ENCODE data around the gene TMEM63C. TPM values are rescaled to one million over a fixed set of nuclear protein-coding genes. Genes with fewer than 3 reads are reported as not detected.

Gene TMEM63C
- total RNA-seq, 1 donor from 2014 or later, result 1.1 TPM

- TF ChIP-seq CTCF (IDR thresholded peaks at IDR 0.05; ENCODE audit: insufficient read depth, low read length, poor library complexity, severe bottlenecking), result no peak
- H3K36me3 ChIP-seq (ENCODE audit: control insufficient read depth, insufficient read depth, low read length), result no peaks in the 10 kb centered on the region
- DNase-seq (ENCODE audit: low read depth), result no peak
- no peak overlapping the region for H3K4me3 ChIP-seq (ENCODE audit: low read depth, low read length)
- H3K27me3 ChIP-seq (ENCODE audit: control insufficient read depth, insufficient read depth, low read length), result peaks cover 33% of the 10 kb centered on the region
Observed at GRCh38 chr14:77154421-77154820, 27.2 kb upstream of the TMEM63C start.

- no peak for TF ChIP-seq CTCF (IDR thresholded peaks at IDR 0.05; ENCODE audit: insufficient read depth, low read length, poor library complexity, severe bottlenecking)
- H3K36me3 ChIP-seq (ENCODE audit: control insufficient read depth, insufficient read depth, low read length), result no peaks in the 10 kb centered on the region
- no peak overlapping the region for H3K4me3 ChIP-seq (ENCODE audit: low read depth, low read length)
- DNase-seq (ENCODE audit: low read depth), result no peak
- peaks cover 33% of the 10 kb centered on the region for H3K27me3 ChIP-seq (ENCODE audit: control insufficient read depth, insufficient read depth, low read length)
Observed at GRCh38 chr14:77155083-77155482, 26.5 kb upstream of the TMEM63C start.

GRCh38 chr14:77157740-77158139, 23.9 kb upstream of the TMEM63C start:
- Histone ChIP-seq H3K27me3 (ENCODE audit: control insufficient read depth, insufficient read depth, low read length) (peaks cover 36% of the 10 kb centered on the region), H3K4me3 (ENCODE audit: low read depth, low read length) (no peak overlapping the region), H3K36me3 (ENCODE audit: control insufficient read depth, insufficient read depth, low read length) (no peaks in the 10 kb centered on the region)
- no peak for DNase-seq (ENCODE audit: low read depth)
- TF ChIP-seq CTCF (IDR thresholded peaks at IDR 0.05; ENCODE audit: insufficient read depth, low read length, poor library complexity, severe bottlenecking), result no peak

- Histone ChIP-seq H3K4me3 (ENCODE audit: low read depth, low read length) (no peak overlapping the region), H3K27me3 (ENCODE audit: control insufficient read depth, insufficient read depth, low read length) (peaks cover 33% of the 10 kb centered on the region), H3K36me3 (ENCODE audit: control insufficient read depth, insufficient read depth, low read length) (no peaks in the 10 kb centered on the region)
- DNase-seq (ENCODE audit: low read depth), result no peak
- no peak for TF ChIP-seq CTCF (IDR thresholded peaks at IDR 0.05; ENCODE audit: insufficient read depth, low read length, poor library complexity, severe bottlenecking)
Observed at GRCh38 chr14:77158175-77158881, 23.3 kb upstream of the TMEM63C start.

DNA sequence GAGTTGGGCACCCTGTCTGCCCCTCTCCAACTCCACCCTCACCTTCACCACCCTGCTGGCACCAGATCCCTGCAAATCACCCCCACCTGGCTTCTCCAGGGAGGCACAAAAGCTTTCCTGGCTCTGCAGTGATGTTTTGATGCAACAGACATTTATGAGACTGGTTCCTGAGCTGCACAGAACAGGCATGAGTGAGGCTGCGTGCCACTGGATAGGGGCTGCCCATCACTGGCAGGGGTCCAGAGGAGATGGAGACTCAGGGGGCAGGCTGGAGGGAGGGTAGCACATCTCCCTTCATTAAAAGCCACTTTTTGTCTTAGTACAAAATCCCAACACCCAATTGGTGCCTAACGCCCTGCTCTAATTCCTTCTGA, 22.7 kb upstream of the TMEM63C start:
- Histone ChIP-seq H3K36me3 (ENCODE audit: control insufficient read depth, insufficient read depth, low read length) (no peaks in the 10 kb centered on the region), H3K4me3 (ENCODE audit: low read depth, low read length) (no peak overlapping the region), H3K27me3 (ENCODE audit: control insufficient read depth, insufficient read depth, low read length) (peaks cover 28% of the 10 kb centered on the region)
- no peak for TF ChIP-seq CTCF (IDR thresholded peaks at IDR 0.05; ENCODE audit: insufficient read depth, low read length, poor library complexity, severe bottlenecking)
- no peak for DNase-seq (ENCODE audit: low read depth)

DNA sequence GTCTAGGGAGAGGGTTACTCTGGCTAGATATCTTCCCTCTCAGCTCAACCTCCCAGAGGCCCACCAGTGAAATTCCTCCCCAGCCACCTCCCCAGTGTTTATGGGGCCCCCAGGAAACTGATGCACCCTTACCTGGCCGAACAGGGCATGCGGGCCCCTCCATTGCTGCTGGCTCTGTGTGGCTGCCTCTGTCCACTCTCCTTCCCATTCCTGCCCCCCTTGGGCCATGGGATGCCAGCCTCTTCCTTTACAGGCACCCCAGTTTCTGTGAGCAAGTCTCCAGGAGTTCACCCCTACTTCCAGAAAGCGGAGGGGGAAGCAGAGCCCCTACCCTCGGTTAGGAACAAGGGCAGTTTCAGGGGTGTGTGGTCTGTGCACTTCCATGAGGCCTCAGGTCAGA, 20.6 kb upstream of the TMEM63C start:
- H3K36me3 ChIP-seq (ENCODE audit: control insufficient read depth, insufficient read depth, low read length), result no peaks in the 10 kb centered on the region
- peaks cover 10% of the 10 kb centered on the region for H3K27me3 ChIP-seq (ENCODE audit: control insufficient read depth, insufficient read depth, low read length)
- DNase-seq (ENCODE audit: low read depth), result no peak
- no peak for TF ChIP-seq CTCF (IDR thresholded peaks at IDR 0.05; ENCODE audit: insufficient read depth, low read length, poor library complexity, severe bottlenecking)
- H3K4me3 ChIP-seq (ENCODE audit: low read depth, low read length), result no peak overlapping the region
